GM12801 (cell line): ENCODE measurements around the gene MYT1.

Experiments used
- CTCF ChIP-seq: IDR thresholded peaks from one replicate; pipeline ENCODE4 v1.5.1; 2011; ENCODE audit warnings: control low read depth; ENCODE audit not compliant: insufficient read length; ENCODE audit errors: extremely low read depth

Gene MYT1

GRCh38 chr20:64222291-64222735, 58.1 kb downstream of the MYT1 start:
- no peak for TF ChIP-seq CTCF

GRCh38 chr20:64222851-64223525, 58.7 kb downstream of the MYT1 start:
- no peak for TF ChIP-seq CTCF

- no peak for TF ChIP-seq CTCF
Observed at GRCh38 chr20:64223526-64224067, 59.3 kb downstream of the MYT1 start.

- no peak for TF ChIP-seq CTCF
Observed at GRCh38 chr20:64224351-64225170, 60.3 kb downstream of the MYT1 start.

- no peak for TF ChIP-seq CTCF
Observed at GRCh38 chr20:64225171-64225595, 60.9 kb downstream of the MYT1 start.

GRCh38 chr20:64225828-64226598, 61.8 kb downstream of the MYT1 start:
- TF ChIP-seq CTCF = no peak
